SK-N-SH (cell line): Measurements from ENCODE around the gene YIPF5.

Experiments used
- ELF1 ChIP-seq: IDR thresholded peaks from 2 replicates; pipeline ENCODE4 v1.4.0; 2012
- FOXM1 ChIP-seq: IDR thresholded peaks from 2 replicates; pipeline ENCODE4 v1.4.0; 2012; ENCODE audit warnings: low read depth, mild to moderate bottlenecking
- POLR2AphosphoS5 ChIP-seq: IDR thresholded peaks from 2 replicates; pipeline ENCODE4 v1.6.1; 2012; ENCODE audit warnings: low read depth, low read length
- RAD21 ChIP-seq: IDR thresholded peaks from 2 replicates; pipeline ENCODE4 v1.6.1; 2012; ENCODE audit warnings: mild to moderate bottlenecking, low read length

- no peak for TF ChIP-seq ELF1
- no peak for TF ChIP-seq POLR2AphosphoS5
- TF ChIP-seq FOXM1, result no peak
- no peak for TF ChIP-seq RAD21
These were observed 38.9 kb upstream of the YIPF5 start for GRCh38 chr5:144209361-144209760.
